ENCODE data around the gene FUT4. TPM values are rescaled to one million over a fixed set of nuclear protein-coding genes. Genes with fewer than 3 reads are reported as not detected.

The FUT4 gene
- total RNA-seq, 1 experiment from 2014 or later: 5.7 TPM

- no peak overlapping the region for H3K27ac ChIP-seq (ENCODE audit: low read depth, low read length)
- H3K79me2 ChIP-seq (ENCODE audit: insufficient read depth, low read length): no peaks in the 10 kb centered on the region
- peaks cover 0 to 4% of the 10 kb centered on the region in 2 experiments; a peak in 1 of 4 replicates for H3K4me1 ChIP-seq (ENCODE audit: control insufficient read depth in 1 of 2, insufficient read depth in 2 of 2, low read length in 2 of 2)
- ATAC-seq (no peak), DNase-seq (ENCODE audit: low read depth, low spot score) (no peak)
- no peaks in the 10 kb centered on the region for H3K36me3 ChIP-seq (ENCODE audit: control insufficient read depth in 1 of 2, insufficient read depth in 2 of 2, low read length in 2 of 2)
- H3K9me2 ChIP-seq (ENCODE audit: insufficient read depth): no peaks in the 10 kb centered on the region
- H3K4me2 ChIP-seq (ENCODE audit: low read length): no peak overlapping the region
- H4K20me1 ChIP-seq (ENCODE audit: insufficient read depth): no peaks in the 10 kb centered on the region
- no peak overlapping the region for H3K9ac ChIP-seq (ENCODE audit: low read length)
- CTCF ChIA-PET: no interaction called here
- H3K27me3 ChIP-seq (ENCODE audit: insufficient read depth, low read length): no peaks in the 10 kb centered on the region
- POLR2A ChIA-PET: no interaction called here
- H2AFZ ChIP-seq (ENCODE audit: low read depth, low read length, poor library complexity, severe bottlenecking): no peak overlapping the region
- no peak overlapping the region for H3K4me3 ChIP-seq (replicated peaks in 1 of 2; ENCODE audit: low read depth in 1 of 2, low read length in 2 of 2)
- RAD21 ChIA-PET (ENCODE audit: low non-redundant PET in 1 of 2, low total read pairs in 2 of 2, uncharacterized antibody in 2 of 2, unreplicated experiment in 2 of 2): no interaction called here
- H3K9me3 ChIP-seq (ENCODE audit: control insufficient read depth in 1 of 2, insufficient read depth in 1 of 2, low read depth in 1 of 2, low read length in 2 of 2): no peaks in the 10 kb centered on the region
- TF ChIP-seq ZNF274 (IDR thresholded peaks at IDR 0.05; ENCODE audit: low read depth, low read length) (no peak), RAD21 (IDR thresholded peaks at IDR 0.05; ENCODE audit: low read depth) (no peak), JUND (IDR thresholded peaks at IDR 0.05) (no peak)
- intact Hi-C loops (cut with micrococcal nuclease): no loop called here
- BruUV-seq (replicated peaks): no TSS peak
Observed at GRCh38 chr11:94533696-94534630, 9.8 kb upstream of the FUT4 start.

DNA sequence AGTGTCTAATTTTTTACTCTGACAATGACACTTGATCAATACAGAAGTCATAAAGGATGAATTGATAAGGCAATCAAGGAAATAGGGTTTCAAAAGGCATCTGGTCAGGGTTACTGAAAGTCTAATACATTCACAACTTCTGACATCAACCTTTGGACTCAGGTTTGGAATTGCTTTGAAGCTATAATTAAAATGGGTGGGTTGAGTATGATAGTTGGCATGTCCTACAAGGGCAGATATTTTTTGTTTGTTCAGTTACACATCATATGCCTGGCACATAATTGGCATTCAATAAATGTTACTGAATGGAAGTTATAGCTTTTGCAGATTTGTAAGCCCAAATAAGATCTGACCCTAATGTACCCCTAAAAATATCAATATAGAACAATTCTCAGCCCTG lies 7.3 kb upstream of the FUT4 start:
- H3K9ac ChIP-seq (ENCODE audit: low read length): no peak overlapping the region
- no peak for TF ChIP-seq FOSL1 (IDR thresholded peaks at IDR 0.05; ENCODE audit: low read depth)
- TF ChIP-seq, protein P1, sequence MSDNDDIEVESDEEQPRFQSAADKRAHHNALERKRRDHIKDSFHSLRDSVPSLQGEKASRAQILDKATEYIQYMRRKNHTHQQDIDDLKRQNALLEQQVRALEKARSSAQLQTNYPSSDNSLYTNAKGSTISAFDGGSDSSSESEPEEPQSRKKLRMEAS (IDR thresholded peaks at IDR 0.05): no peak
- H3K27me3 ChIP-seq (ENCODE audit: insufficient read depth, low read length): no peaks in the 10 kb centered on the region
- CTCF ChIA-PET: interaction anchor here (0.9 kb wide), 1 partner anchor 31 kb away, joined by 3 read pairs; no protein-coding TSS in a partner anchor
- no peak for DNase-seq (ENCODE audit: low read depth, low spot score)
- no peak for ATAC-seq
- peaks cover 0 to 4% of the 10 kb centered on the region in 2 experiments; a peak in 1 of 4 replicates for H3K4me1 ChIP-seq (ENCODE audit: control insufficient read depth in 1 of 2, insufficient read depth in 2 of 2, low read length in 2 of 2)
- intact Hi-C loops (cut with micrococcal nuclease): no loop called here
- no peaks in the 10 kb centered on the region for H3K36me3 ChIP-seq (ENCODE audit: control insufficient read depth in 1 of 2, insufficient read depth in 2 of 2, low read length in 2 of 2)
- RAD21 ChIA-PET (ENCODE audit: low non-redundant PET in 1 of 2, low total read pairs in 2 of 2, uncharacterized antibody in 2 of 2, unreplicated experiment in 2 of 2): no interaction called here
- H2AFZ ChIP-seq (ENCODE audit: low read depth, low read length, poor library complexity, severe bottlenecking): no peak overlapping the region
- H3K9me2 ChIP-seq (ENCODE audit: insufficient read depth): no peaks in the 10 kb centered on the region
- H3K79me2 ChIP-seq (ENCODE audit: insufficient read depth, low read length): no peaks in the 10 kb centered on the region
- no TSS peak for BruUV-seq (replicated peaks)
- POLR2A ChIA-PET: interaction anchor here (0.7 kb wide), 1 partner anchor 10 kb away, joined by 3 read pairs; no protein-coding TSS in a partner anchor
- no peak overlapping the region for H3K4me2 ChIP-seq (ENCODE audit: low read length)
- H3K27ac ChIP-seq (ENCODE audit: low read depth, low read length): no peak overlapping the region
- no peaks in the 10 kb centered on the region for H3K9me3 ChIP-seq (ENCODE audit: control insufficient read depth in 1 of 2, insufficient read depth in 1 of 2, low read depth in 1 of 2, low read length in 2 of 2)
- no peaks in the 10 kb centered on the region for H4K20me1 ChIP-seq (ENCODE audit: insufficient read depth)
- H3K4me3 ChIP-seq (replicated peaks in 1 of 2; ENCODE audit: low read depth in 1 of 2, low read length in 2 of 2): no peak overlapping the region
